HG03575 (cell line): Measurements from ENCODE around the gene C12orf56.
"Not testable (repeated sequence)": the region's sequence is repeated elsewhere in the genome, so short reads cannot be mapped to it uniquely, and the experiment has no call there.

Experiments used
- ATAC-seq: cut with Tn5 transposase; IDR thresholded peaks from one replicate; pipeline ENCODE4 v1.9.1; 2021; ENCODE audit not compliant: unreplicated experiment, insufficient number of reproducible peaks, low FRiP score; ENCODE audit errors: extremely low read depth

Gene C12orf56

DNA sequence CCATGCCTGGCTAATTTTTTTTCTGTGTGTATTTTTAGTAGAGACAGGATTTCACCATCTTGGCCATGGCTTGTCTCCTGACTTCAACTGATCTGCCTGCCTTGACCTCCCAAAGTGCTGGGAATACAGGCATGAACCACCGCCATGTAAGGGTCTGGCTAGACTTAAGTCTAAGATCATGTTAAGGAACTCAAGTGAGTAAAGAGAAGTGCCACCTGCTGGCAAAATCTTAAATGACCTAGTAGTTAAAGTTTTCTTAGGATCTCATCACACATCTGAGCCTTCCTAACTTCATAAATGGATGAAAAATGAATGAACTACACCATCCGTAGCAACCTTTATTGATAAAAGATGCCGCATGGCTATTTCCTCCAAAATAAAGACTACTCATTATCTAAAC lies 1.7 kb upstream of the C12orf56 start:
- no peak for ATAC-seq

DNA sequence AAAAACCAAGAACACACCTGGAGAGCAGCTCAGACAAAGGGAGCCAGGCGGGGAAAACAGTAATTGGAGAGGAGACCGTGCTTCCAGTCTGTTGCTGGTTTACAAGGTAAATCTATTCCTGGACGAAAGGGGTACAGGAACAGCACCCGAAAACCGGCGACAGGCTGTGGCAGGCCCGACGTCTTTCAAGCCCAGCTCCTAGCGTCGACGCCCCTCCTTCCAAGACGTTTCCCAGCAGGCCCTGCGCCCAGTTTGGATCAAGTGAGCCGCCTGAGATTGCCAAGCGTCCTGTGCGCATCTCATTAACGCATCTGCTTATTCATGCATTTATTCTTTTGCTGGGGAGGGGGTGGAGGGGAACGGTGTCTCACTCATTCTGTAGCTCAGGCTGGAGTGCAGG lies 1.4 kb downstream of the C12orf56 start:
- no peak for ATAC-seq

DNA sequence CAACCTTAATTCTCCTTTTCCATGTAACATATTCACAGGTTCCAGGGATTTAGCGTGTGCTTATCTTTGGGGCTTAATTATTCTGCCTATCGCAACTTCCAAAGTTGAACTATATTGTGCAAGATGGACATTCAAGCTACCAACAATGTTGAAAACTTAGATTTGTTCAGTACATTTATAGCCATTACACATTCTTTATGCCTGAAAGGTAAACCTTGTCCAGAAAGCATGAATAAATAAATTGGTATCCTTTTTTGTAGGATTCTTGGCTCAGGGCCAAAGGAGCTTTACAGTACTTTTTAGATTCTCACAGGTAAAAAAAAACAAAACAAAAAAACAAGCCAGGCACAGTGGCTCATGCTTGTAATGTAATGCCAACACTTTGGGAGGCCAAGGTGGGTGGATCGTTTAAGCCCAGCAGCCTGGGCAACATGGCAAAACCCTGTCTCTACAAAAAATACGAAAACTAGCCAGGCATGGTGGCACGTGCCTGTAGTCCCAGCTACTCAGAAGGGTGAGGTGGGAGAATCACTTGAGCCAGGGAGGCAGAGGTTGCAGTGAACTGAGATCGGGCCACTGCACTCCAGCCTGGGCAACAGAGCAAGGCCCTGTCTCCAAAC lies 3.3 kb downstream of the C12orf56 start:
- no peak for ATAC-seq

DNA sequence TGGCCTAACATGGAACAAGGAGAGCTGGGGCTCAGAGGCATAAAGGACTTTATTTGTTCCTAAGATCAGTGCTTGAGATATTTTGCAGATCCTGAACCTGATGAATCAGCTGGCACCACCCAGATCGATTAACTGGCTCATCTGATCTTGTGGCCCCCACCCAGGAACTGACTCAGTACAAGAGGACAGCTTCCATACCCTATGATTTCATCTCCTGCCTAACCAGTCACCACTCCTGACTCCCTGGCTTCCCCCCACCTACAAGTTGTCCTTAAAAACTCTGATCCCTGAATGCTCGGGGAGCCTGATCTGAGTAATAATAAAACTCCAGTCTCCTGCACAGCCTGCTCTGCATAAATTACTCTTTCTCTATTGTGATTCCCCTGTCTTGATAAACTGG lies 5.1 kb downstream of the C12orf56 start:
- ATAC-seq: no peak

DNA sequence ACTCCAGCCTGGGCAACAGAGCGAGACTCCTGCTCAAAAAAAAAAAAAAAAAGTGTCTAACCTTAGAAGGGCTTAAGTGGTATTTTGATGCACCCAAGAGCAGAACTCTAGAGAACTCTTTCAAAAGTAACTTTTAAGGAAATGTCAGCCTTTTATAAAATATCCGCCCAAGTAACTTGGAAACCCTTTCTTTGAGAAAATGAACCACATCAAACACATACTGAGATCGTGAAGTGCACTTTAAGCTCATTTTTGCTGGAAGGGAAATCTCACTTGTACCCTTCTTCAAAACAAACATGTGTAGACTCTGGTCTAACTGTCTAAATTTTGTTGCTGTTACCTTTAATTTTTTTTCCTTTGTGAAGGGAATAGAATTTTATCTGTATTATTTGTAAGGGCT lies 5.5 kb downstream of the C12orf56 start:
- ATAC-seq: no peak

DNA sequence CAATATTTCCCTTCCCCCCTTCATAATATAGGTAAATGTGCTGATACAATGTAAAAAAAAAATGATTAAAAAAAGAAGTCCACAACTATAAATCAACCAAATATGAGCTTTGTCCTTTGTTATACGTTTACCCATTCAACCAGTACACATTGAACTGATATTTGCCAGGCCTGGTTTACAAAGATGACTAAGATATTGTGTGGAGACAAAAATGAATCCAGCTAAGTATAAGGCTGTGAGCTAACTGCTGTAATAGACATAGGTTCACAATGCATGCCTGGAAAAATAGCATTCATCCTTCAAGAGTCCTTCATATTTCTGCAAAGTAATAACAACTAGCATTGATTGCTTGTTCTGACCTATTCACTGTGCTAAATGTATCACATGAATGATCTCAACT lies 6.9 kb downstream of the C12orf56 start:
- ATAC-seq: no peak

DNA sequence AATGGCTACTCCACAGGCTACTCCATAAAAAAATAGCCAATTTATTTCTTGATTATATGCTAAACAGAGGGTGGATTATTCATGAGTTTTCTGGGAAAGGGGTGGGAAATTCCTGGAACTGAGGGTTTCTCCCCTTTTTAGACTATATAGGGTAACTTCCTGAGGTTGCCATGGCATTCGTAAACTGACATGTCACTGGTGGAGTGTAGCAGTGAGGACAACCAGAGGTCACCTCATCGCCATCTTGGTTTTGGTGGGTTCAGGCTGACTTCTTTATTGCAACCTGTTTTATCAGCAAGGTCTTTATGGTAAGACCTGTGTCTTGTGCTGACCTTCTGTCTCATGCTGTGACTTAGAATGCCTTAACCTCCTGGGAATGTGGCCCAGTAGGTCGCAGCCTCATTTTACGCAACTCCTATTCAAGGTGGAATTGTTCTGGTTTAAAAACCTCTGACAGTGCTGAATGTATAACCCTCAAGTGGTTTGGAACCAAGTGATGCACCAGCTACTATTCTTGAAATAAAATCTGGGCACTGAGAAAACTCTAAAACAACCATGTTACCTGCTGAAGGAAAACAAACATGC lies 27.7 kb downstream of the C12orf56 start:
- ATAC-seq: no peak

DNA sequence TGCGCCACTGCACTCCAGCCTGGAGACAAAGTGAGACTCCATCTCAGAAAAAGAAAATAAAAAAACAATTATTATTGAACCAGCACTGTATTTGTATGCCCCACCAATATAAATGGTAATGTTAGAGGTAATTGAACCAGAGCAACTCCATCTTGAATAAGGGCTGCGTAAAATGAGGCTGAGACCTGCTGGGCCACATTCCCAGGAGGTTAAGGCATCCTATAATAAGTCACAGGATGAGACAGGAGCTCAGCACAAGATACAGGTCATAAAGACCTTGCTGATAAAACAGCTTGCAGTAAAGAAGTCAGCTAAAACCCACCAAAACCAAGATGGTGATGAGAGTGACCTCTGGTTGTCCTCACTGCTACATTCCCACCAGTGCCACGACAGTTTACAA lies 29.4 kb downstream of the C12orf56 start:
- ATAC-seq: not testable (repeated sequence)

DNA sequence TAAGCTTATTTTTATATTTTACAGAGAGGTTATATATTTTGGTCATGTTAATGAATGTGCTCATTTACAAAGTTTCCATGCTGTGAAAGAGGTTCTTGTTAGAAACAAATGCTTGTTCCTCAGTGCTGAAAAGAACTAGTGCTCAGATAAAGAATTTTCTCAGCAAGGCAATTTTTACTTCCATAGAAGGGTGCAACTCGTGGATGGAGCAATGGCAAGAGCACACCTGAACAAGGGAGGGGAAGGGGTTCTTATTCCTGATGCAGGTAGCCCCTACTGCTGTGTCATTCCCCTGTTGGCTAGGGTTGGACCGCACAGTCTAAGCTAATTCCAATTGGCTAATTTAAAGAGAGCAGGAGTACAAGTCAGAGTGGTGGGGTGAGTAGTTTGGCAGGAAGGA lies 34.3 kb downstream of the C12orf56 start:
- ATAC-seq: not testable (repeated sequence)

DNA sequence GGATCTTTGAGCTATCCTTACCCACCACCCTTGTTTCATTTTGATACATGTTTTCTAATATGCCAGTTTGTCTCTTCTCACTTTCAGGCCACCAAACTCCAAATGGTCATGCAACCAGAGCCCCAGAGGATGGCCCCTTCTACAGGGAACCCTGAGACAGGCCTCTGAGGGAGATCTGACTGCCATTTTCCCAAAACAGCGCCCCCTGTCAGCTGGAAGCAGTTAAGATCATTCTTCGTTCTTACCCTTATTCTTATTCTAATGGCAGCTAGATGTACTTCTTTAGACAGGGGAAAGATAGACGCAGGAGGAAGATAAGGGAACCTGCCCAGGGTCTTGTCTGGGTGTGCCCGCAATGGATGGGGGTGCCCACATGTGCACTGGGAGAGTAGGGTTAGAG lies 38.4 kb downstream of the C12orf56 start:
- no peak for ATAC-seq

DNA sequence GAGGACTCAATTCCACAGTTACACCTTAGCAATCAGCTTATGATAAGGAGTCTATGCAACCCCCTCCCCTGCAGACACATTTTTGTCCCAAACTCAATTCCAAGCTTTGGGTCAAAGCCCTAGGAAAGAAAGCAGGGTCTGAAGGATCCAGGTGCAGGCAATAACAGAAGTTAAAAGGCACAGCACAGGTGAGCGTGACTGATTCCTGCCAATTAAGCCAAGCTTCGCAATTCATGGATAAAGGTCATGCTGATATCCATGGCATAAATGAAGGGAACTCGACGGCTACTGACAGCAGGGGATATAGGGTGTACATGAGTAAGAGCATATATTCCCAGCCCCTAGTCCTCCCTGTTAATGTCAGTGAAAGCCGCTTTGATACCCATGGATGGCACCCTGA lies 39.3 kb downstream of the C12orf56 start:
- no peak for ATAC-seq

DNA sequence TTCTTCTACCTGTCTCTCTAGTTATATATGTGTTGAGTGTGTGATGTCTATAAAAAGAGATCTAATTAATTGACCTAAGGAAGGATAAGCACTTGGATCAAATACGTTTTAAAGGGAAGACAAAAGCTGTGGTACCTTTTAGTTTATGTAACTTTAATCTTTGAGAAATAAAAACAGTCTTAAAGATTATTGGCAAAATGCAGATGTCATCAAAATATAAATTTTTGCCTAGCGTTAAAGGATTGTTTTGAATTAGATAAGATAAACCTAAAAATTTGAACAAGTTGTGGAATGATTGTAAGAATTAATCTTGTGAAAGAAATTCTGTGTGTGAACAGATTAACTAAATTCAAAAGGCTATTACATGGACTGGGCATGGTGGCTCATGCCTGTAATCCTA lies 42.9 kb downstream of the C12orf56 start:
- no peak for ATAC-seq

DNA sequence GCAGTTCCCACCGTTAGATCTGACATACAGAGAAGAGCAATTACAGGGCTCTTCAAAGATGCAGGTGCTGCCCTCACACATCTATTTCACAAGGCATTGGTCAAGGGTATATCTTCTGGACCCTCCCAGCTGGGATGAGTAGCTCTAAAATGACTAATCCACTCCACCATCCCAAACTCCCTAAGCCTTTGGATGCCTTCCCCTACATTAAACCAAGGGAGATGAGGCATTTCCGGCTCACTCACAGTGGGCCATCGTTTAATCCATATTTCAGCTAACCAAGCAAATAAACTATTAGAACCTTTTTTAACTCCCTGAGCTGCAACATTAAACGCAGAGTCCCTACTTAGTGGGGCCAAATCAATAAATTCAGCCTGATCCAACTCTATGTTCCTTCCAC lies 45.9 kb downstream of the C12orf56 start:
- ATAC-seq: not testable (repeated sequence)

DNA sequence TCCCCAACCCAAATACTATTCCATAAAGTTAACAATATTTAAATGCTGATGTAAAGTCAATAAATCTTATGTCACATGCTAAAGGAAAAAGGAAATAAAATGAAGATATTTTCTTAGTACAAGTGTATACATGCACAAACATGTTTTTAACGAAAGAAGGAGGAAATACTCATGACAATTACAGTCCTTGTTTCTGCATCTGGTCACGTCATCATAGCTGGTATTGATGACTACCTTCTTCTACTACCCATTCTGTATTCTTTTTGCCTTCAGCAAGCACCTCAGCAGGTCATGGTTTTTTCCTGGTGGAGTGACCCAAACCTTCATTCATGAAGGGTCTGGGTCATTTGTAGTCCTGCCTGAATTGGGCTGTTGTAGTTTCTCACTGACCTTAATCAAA lies 50.0 kb downstream of the C12orf56 start:
- ATAC-seq: not testable (repeated sequence)

DNA sequence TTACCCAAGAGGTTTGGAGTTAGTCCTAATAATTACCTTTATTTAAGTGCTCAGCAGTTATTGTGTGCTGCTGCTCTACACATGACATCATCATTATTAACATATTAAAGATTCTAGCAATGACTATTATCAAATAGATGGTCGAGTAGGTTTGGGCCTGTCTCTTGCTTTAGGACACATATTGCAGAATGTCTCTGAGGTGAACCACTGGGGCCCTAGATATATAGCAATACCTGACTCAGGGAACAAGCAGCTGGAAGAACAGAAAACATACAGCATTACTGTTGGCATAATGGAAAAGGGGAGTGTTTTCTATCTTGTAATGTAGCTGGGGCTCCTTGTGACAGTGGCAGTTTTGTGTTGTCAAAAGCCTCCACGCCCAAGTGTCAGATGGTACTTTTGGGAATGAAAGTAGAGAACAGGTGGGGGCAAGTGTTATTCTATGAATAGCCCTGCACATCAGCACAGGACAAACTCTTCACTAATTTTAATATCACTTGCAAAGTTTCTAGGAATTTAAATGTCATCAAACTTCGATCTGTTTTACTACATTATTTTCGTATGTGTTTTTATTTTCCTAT lies 54.6 kb downstream of the C12orf56 start:
- no peak for ATAC-seq

DNA sequence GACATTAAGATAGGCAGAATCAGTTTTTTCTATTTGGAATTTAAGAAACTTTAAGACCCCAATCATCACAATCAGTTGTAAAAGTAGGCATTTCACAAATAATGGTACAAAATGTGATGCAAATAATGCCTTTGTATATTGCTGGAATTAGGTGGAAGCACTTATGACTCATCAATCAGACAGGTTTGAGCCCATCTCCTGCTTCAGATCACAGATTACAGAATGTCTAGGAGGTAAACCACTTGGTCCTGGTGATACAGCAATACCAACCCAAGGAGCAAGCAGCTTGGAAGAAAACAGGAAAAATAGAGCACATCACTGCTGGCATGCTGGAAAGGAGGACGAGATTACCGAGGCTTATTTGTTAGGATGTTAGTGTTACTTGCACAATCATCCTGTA lies 57.6 kb downstream of the C12orf56 start:
- ATAC-seq: no peak

DNA sequence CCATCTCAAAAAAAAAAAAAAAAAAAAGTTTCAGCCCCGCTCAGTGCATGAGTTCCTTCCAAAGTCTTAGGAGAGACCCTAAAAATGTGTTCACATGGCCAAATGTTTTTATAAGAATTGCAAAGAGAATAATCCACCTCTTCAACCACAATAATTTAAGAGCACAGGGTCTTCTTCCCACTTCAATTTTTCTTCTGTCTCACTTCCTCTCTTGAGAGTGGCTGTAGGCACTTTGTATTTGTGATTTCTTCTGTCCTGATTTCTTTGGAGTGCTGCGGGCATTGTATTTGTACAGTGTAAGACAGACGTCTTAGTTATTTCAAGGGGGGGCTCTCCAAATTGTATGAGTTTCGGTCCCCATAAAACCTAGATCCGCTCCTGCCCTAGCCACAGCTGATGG lies 58.3 kb downstream of the C12orf56 start:
- no peak for ATAC-seq

DNA sequence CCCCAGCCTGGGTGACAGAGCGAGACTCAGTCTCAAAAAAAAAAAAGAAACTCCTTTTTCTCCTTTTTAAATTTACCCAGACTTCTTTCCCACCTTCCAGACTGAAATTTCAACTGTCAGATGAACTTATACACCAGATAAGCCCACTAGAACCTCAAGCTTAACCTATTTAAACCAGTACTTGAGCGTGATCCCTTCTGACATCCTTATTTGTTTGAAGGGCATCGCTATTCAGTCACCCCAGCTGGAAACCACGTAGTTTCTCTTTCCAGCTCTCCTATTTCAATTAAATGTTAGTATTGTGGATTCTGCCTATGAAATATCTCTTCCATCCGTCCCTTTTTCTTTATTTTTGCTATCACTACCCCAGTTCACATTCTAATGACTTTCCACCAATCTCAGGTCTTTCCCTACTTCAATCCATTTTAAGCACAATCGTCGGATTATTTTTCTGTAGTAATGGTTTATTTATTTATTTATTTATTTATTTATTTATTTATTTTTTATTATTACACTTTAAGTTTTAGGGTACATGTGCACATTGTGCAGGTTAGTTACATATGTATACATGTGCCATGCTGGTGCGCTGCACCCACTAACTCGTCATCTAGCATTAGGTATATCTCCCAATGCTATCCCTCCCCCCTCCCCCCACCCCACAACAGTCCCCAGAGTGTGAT lies 61.4 kb downstream of the C12orf56 start:
- not testable (repeated sequence) for ATAC-seq

DNA sequence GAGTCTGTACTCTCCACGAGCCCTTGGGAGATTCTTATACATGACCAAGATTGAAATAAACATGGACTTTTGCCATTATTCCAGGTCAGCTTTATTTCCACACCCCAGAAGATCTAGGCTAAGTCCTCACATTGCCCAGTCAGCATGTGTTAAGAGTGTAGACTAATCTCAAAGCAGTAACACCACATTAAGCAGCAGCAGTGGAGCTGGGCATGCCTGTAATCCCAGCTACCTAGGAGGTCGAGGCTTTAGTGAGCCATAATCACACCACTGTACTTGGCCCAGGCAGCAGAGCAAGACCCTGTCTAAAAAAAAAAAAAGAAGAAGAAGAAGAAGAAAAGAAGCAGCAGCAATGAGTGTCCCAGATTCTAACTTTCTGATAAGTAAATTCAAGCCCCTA lies 65.5 kb downstream of the C12orf56 start:
- ATAC-seq: no peak

DNA sequence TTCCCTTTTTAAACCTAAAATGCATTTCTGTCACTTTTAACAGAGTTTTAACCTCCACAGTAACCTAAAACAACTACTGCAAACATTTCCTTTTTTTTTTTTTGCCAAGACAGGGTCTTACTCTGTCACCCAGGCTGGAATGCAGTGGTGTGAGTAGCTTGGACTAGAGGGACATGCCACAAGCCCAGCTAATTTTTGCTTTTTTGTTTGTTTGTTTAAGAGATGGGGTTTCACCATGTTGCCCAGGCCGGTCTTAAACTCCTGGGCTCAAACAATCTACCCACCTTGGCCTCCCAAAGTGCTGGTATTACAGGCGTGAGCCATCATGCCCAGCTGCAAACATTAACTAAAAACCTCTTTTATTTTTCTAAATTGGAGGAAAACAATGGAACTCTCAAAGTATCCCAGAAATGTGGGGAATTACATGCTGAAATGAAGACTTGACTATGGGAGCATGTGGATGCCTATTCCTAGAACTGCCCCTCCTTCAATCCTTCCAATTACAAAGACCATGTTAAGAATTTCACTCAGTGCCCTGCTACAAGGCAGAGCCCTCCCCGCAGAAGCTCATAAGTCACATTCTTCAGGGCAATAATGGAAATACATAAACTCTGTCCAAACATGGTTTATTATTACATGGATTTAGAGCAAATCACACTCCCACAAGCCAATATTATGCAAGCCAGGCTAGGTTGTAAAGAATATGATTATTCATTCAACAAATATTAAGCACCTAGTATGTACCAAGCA lies 66.9 kb downstream of the C12orf56 start:
- ATAC-seq: no peak
